ENCODE results near the gene ARHGDIG.

- no peak for TF ChIP-seq EZH2 (IDR thresholded peaks at IDR 0.05; ENCODE audit: insufficient read depth, low read length)
- TF ChIP-seq, protein P1, sequence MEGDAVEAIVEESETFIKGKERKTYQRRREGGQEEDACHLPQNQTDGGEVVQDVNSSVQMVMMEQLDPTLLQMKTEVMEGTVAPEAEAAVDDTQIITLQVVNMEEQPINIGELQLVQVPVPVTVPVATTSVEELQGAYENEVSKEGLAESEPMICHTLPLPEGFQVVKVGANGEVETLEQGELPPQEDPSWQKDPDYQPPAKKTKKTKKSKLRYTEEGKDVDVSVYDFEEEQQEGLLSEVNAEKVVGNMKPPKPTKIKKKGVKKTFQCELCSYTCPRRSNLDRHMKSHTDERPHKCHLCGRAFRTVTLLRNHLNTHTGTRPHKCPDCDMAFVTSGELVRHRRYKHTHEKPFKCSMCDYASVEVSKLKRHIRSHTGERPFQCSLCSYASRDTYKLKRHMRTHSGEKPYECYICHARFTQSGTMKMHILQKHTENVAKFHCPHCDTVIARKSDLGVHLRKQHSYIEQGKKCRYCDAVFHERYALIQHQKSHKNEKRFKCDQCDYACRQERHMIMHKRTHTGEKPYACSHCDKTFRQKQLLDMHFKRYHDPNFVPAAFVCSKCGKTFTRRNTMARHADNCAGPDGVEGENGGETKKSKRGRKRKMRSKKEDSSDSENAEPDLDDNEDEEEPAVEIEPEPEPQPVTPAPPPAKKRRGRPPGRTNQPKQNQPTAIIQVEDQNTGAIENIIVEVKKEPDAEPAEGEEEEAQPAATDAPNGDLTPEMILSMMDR (IDR thresholded peaks at IDR 0.05; ENCODE audit: insufficient read depth, low read depth, low read length) = no peak
Measured at GRCh38 chr16:259814-260253, 20.6 kb upstream of the ARHGDIG start.
